ENCODE data around the gene USP47. TPM values are rescaled to one million over a fixed set of nuclear protein-coding genes. Genes with fewer than 3 reads are reported as not detected.

Gene USP47
- total RNA-seq, 3 donors from 2014 or later (not counting 1 experiment from before 2014, with no cell fraction given), result 102 to 108 (median 107) TPM

- Mint-ChIP-seq H3K27ac (no peak overlapping the region), H3K4me1 (peaks cover 0 to 9% of the 10 kb centered on the region in 2 donors), H3K27me3 (ENCODE audit: low read depth in 2 of 2) (peaks cover 0 to 5% of the 10 kb centered on the region in 2 donors), H3K9me3 (no peaks in the 10 kb centered on the region), H3K36me3 (no peaks in the 10 kb centered on the region), H3K4me3 (no peak overlapping the region)
- DNase-seq, result no peak
- no peak for ATAC-seq
- no peak overlapping the region for H3K4me3 ChIP-seq (ENCODE audit: low read length)
- H3K36me3 ChIP-seq (ENCODE audit: control insufficient read depth, insufficient read depth, low read length), result no peaks in the 10 kb centered on the region
- H3K9me3 ChIP-seq (ENCODE audit: control insufficient read depth, insufficient read depth, low read length), result no peaks in the 10 kb centered on the region
- WGBS (ENCODE audit: insufficient coverage), result 93% methylated on average over 2 of the region's 2 CpGs
- H3K27ac ChIP-seq (ENCODE audit: low read length), result no peak overlapping the region
- intact Hi-C loops (cut with micrococcal nuclease), result no loop called here
- peaks cover 4% of the 10 kb centered on the region for H3K4me1 ChIP-seq (ENCODE audit: control insufficient read depth, insufficient read depth, low read length)
- no peaks in the 10 kb centered on the region for H3K27me3 ChIP-seq (ENCODE audit: control insufficient read depth, insufficient read depth, low read length)
- no peak for TF ChIP-seq CTCF (IDR thresholded peaks at IDR 0.05)
Observed at GRCh38 chr11:11970556-11970955, 128.8 kb downstream of the USP47 start.

GRCh38 chr11:11971906-11972547 lies 130.3 kb downstream of the USP47 start:
- Histone ChIP-seq H3K4me1 (ENCODE audit: control insufficient read depth, insufficient read depth, low read length) (peaks cover 4% of the 10 kb centered on the region), H3K27me3 (ENCODE audit: control insufficient read depth, insufficient read depth, low read length) (no peaks in the 10 kb centered on the region), H3K36me3 (ENCODE audit: control insufficient read depth, insufficient read depth, low read length) (no peaks in the 10 kb centered on the region), H3K4me3 (ENCODE audit: low read length) (no peak overlapping the region), H3K27ac (ENCODE audit: low read length) (no peak overlapping the region), H3K9me3 (ENCODE audit: control insufficient read depth, insufficient read depth, low read length) (no peaks in the 10 kb centered on the region)
- Mint-ChIP-seq H3K4me3 (no peak overlapping the region), H3K9me3 (no peaks in the 10 kb centered on the region), H3K36me3 (no peaks in the 10 kb centered on the region), H3K4me1 (peaks cover 0 to 1% of the 10 kb centered on the region in 2 donors), H3K27ac (no peak overlapping the region), H3K27me3 (ENCODE audit: low read depth in 2 of 2) (no peaks in the 10 kb centered on the region)
- no peak for TF ChIP-seq CTCF (IDR thresholded peaks at IDR 0.05)
- ATAC-seq (no peak), DNase-seq (no peak)
- intact Hi-C loops (cut with micrococcal nuclease), result no loop called here
- 80% methylated on average over 5 of the region's 5 CpGs for WGBS (ENCODE audit: insufficient coverage)

- ATAC-seq, result no peak
- Mint-ChIP-seq H3K4me1 (no peaks in the 10 kb centered on the region), H3K4me3 (no peak overlapping the region), H3K27ac (no peak overlapping the region), H3K9me3 (no peaks in the 10 kb centered on the region), H3K36me3 (no peaks in the 10 kb centered on the region), H3K27me3 (ENCODE audit: low read depth in 2 of 2) (no peaks in the 10 kb centered on the region)
- H3K9me3 ChIP-seq (ENCODE audit: control insufficient read depth, insufficient read depth, low read length), result no peaks in the 10 kb centered on the region
- H3K27me3 ChIP-seq (ENCODE audit: control insufficient read depth, insufficient read depth, low read length), result no peaks in the 10 kb centered on the region
- DNase-seq, result no peak
- 65% methylated on average over 3 of the region's 3 CpGs for WGBS (ENCODE audit: insufficient coverage)
- H3K4me3 ChIP-seq (ENCODE audit: low read length), result no peak overlapping the region
- no peaks in the 10 kb centered on the region for H3K36me3 ChIP-seq (ENCODE audit: control insufficient read depth, insufficient read depth, low read length)
- no peak for TF ChIP-seq CTCF (IDR thresholded peaks at IDR 0.05)
- H3K27ac ChIP-seq (ENCODE audit: low read length), result no peak overlapping the region
- H3K4me1 ChIP-seq (ENCODE audit: control insufficient read depth, insufficient read depth, low read length), result peaks cover 4% of the 10 kb centered on the region
- intact Hi-C loops (cut with micrococcal nuclease), result no loop called here
Observed at GRCh38 chr11:11972730-11973341, 131.1 kb downstream of the USP47 start.

Measured in natural killer cell (primary cell).